A549 (cell line): ENCODE measurements around the gene HEATR5B.

ENCODE experiments used
- CHD2 ChIP-seq: fragments of 150-350 bp; IDR thresholded peaks from 2 replicates; pipeline ENCODE4 v1.6.1; 2014; ENCODE audit warnings: low read length; ENCODE audit not compliant: partially characterized antibody
- CTCF ChIP-seq: fragments of >200 bp; sonication (Bioruptor Twin); formaldehyde crosslinking; IDR thresholded peaks from 3 replicates; pipeline ENCODE4 v1.5.1; 2016
- EHMT2 ChIP-seq: fragments of 200-600 bp; sonication (generic); IDR thresholded peaks from 2 replicates; pipeline ENCODE4 v1.6.1; 2016; ENCODE audit warnings: antibody characterized with exemption, low read depth, mild to moderate bottlenecking, moderate library complexity
- PBX3 ChIP-seq: IDR thresholded peaks from 2 replicates; pipeline ENCODE4 v1.6.1; 2012
- POLR2AphosphoS2 ChIP-seq: conservative IDR thresholded peaks from 2 replicates; pipeline ENCODE4 v1.6.1; 2012; ENCODE audit warnings: low read length, improper control_type of control experiment, inconsistent platforms
- RCOR1 ChIP-seq: fragments of 150-350 bp; IDR thresholded peaks from 2 replicates; pipeline ENCODE4 v1.6.1; 2014; ENCODE audit warnings: antibody characterized with exemption, low read length, low read depth
- REST ChIP-seq: fragments of 200-600 bp; sonication (generic); IDR thresholded peaks from 2 replicates; pipeline ENCODE4 v1.6.1; 2016; ENCODE audit warnings: antibody characterized with exemption, mild to moderate bottlenecking, moderate library complexity
- SREBF2 ChIP-seq: fragments of 450-650 bp; IDR thresholded peaks from 2 replicates; pipeline ENCODE4 v1.6.1; 2014; ENCODE audit warnings: mild to moderate bottlenecking, moderate library complexity
- TF ChIP-seq, protein P1 (sequence below): IDR thresholded peaks from 2 replicates; pipeline ENCODE4 v1.6.1; 2012
- TF ChIP-seq, protein P2 (sequence below): IDR thresholded peaks from 2 replicates; pipeline ENCODE4 v1.6.1; 2012; ENCODE audit warnings: low read depth, borderline replicate concordance
- TF ChIP-seq, protein P3 (sequence below): fragments of 250-450 bp; sonication (Bioruptor Pico); IDR thresholded peaks from 2 replicates; pipeline ENCODE4 v1.5.0; 2021; ENCODE audit warnings: mild to moderate bottlenecking, moderate library complexity, borderline replicate concordance

GRCh38 chr2:36971990-36972389, 112.2 kb downstream of the HEATR5B start:
- TF ChIP-seq CTCF, result no peak
- no peak for TF ChIP-seq POLR2AphosphoS2
- TF ChIP-seq, protein P1, sequence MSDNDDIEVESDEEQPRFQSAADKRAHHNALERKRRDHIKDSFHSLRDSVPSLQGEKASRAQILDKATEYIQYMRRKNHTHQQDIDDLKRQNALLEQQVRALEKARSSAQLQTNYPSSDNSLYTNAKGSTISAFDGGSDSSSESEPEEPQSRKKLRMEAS, result no peak
- no peak for TF ChIP-seq SREBF2
- no peak for TF ChIP-seq RCOR1
- TF ChIP-seq, protein P2, sequence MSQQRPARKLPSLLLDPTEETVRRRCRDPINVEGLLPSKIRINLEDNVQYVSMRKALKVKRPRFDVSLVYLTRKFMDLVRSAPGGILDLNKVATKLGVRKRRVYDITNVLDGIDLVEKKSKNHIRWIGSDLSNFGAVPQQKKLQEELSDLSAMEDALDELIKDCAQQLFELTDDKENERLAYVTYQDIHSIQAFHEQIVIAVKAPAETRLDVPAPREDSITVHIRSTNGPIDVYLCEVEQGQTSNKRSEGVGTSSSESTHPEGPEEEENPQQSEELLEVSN, result no peak
- TF ChIP-seq CHD2, result no peak
- no peak for TF ChIP-seq EHMT2
- TF ChIP-seq, protein P3, sequence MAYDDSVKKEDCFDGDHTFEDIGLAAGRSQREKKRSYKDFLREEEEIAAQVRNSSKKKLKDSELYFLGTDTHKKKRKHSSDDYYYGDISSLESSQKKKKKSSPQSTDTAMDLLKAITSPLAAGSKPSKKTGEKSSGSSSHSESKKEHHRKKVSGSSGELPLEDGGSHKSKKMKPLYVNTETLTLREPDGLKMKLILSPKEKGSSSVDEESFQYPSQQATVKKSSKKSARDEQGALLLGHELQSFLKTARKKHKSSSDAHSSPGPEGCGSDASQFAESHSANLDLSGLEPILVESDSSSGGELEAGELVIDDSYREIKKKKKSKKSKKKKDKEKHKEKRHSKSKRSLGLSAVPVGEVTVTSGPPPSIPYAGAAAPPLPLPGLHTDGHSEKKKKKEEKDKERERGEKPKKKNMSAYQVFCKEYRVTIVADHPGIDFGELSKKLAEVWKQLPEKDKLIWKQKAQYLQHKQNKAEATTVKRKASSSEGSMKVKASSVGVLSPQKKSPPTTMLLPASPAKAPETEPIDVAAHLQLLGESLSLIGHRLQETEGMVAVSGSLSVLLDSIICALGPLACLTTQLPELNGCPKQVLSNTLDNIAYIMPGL (CRISPR knock-in tag), result no peak
- no peak for TF ChIP-seq PBX3
- no peak for TF ChIP-seq REST
